GM18508 (cell line): ENCODE data around the gene MMP24.
"Not testable (repeated sequence)": the region's sequence is repeated elsewhere in the genome, so short reads cannot be mapped to it uniquely, and the experiment has no call there.

Source experiments
- ATAC-seq: cut with Tn5 transposase; IDR thresholded peaks from one replicate; pipeline ENCODE4 v1.9.1; 2021; ENCODE audit warnings: moderate number of reproducible peaks; ENCODE audit not compliant: insufficient read depth, unreplicated experiment

The MMP24 gene

DNA sequence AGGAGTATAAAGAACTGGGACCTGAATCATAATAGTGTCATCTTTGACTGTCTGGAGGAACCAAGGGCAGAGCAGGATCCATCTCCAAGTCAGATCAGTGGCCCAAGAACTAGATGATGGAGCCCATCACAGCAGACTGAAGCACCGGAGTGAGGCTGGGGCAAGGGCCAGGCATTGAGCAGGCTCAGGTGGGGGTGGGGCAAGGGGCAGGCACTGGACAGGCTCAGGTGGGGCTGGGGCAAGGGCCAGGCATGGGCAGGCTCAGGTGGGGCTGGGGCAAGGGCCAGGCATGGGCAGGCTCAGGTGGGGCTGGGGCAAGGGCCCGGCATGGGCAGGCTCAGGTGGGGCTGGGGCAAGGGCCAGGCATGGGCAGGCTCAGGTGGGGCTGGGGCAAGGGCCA, 26.1 kb downstream of the MMP24 start:
- ATAC-seq, result not testable (repeated sequence)

DNA sequence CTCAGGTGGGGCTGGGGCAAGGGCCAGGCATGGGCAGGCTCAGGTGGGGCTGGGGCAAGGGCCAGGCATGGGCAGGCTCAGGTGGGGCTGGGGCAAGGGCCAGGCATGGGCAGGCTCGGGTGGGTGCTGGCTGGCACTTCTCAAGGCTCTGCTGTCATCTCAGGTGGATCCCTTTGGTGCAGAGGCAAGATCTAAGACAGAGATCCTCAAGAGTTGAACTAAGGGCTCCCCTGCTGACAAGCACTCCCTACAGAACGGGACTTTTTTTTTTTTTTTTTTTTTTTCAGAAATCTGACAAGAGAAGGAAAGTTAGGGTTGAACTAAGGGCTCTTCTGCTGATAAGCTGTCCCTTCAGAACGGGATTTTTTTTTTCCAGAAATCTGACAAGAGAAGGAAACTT, 26.5 kb downstream of the MMP24 start:
- no peak for ATAC-seq

DNA sequence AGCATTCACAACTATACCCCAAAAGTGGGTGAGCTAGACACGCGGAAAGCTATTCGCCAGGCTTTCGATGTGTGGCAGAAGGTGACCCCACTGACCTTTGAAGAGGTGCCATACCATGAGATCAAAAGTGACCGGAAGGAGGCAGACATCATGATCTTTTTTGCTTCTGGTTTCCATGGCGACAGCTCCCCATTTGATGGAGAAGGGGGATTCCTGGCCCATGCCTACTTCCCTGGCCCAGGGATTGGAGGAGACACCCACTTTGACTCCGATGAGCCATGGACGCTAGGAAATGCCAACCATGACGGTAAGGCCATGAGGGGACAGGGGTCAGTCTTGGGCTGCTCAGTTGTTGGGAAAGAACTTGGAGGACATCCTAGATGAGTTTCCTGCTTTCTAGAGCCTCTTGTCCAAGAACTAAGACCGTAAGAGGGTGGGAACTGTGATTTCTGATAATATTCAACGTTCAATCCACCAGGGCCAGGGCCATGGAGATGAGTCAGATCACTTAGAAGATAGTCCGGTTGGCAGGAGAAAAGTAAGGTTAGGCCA, 28.0 kb downstream of the MMP24 start:
- no peak for ATAC-seq

DNA sequence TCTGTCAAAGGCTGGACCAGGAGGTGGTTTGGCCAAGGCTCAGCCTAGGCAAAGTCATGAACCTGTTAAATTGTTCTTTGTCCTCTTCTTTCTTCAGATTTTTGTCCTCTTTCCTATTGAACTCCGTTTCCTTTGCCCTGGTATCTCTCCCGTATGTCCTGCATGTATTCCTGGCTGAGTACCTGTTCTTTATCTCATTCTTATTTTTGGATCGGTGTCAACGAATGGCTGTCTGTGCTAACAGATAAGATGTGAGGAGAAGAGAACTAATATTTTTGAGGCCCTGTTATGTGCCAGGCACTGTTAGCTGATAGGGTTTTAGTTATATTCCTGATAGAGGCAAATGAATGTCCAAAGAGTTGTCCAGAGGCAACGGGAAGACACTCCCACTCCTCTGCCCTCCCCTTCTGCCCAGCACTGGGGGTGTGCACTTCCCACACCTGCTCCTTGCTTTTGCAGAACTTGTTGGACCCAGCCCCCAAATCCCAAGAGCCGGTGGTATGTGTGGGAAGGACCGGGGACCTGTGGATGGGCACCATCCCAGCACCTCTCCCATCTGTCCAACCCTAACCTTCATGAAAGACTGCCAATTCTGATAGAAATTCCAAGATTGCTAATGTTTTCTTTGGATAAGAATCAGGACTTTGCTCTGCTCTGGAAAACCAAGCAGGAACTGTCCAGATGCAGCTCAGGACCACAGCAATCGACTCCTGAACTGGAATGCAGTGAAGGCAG, 30.9 kb downstream of the MMP24 start:
- no peak for ATAC-seq

DNA sequence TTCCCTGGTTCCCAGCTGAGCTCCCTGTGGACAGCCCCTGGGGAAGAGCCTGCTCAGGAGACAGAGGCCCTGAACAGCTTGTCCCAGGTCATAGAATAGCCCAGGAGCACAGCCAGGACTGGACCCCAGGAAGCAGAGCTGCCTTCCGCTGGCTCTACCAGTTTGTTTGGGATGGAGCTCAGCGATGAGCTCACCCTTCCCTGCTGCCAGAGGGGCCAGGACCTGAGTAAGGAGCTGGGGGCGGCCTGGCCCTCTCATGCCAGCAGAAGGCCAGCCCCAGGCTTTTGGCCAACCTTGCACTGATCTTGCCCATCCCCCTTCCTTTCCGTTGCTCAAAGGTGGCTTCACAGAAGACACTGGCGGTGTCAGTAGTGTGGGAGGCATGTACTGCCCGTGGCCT, 33.9 kb downstream of the MMP24 start:
- ATAC-seq, result no peak

DNA sequence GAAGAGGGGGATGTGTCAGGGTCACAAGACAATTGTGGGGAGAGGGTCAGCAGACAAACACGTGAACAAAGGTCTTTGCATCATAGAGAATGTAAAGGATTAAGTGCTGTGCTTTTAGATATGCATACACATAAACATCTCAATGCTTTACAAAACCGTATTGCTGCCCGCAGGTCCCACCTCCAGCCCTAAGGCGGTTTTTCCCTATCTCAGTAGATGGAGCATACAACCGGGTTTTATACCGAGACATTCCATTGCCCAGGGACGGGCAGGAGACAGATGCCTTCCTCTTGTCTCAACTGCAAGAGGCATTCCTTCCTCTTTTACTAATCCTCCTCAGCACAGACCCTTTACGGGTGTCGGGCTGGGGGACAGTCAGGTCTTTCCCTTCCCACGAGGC, 35.8 kb downstream of the MMP24 start:
- not testable (repeated sequence) for ATAC-seq

DNA sequence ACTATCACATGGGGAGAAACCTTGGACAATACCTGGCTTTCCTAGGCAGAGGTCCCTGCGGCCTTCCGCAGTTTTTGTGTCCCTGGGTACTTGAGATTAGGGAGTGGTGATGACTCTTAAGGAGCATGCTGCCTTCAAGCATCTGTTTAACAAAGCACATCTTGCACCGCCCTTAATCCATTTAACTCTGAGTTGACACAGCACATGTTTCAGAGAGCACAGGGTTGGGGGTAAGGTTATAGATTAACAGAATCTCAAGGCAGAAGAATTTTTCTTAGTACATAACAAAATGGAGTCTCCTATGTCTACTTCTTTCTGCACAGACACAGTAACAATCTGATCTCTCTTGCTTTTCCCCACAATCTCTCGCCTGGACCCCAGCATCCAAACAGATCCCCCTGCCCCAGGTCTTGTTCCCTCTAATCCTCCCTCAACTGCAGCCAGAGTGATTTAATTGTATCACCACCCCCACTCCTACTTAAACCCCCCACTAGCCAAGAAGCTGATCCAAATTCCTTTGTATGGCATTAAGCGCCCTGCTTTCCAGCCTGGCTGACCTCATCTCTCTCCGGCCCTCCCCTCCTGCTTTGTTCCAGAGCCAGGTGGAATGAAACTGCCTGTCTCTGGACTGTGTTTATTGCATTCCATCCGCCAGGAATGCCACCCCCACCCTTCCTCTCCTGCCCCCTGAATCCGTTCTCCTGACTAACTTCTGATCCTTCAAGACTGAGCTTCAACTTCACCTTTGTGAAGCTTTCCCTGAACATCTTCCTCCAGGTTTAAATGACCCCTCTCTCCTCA, 36.4 kb downstream of the MMP24 start:
- not testable (repeated sequence) for ATAC-seq

DNA sequence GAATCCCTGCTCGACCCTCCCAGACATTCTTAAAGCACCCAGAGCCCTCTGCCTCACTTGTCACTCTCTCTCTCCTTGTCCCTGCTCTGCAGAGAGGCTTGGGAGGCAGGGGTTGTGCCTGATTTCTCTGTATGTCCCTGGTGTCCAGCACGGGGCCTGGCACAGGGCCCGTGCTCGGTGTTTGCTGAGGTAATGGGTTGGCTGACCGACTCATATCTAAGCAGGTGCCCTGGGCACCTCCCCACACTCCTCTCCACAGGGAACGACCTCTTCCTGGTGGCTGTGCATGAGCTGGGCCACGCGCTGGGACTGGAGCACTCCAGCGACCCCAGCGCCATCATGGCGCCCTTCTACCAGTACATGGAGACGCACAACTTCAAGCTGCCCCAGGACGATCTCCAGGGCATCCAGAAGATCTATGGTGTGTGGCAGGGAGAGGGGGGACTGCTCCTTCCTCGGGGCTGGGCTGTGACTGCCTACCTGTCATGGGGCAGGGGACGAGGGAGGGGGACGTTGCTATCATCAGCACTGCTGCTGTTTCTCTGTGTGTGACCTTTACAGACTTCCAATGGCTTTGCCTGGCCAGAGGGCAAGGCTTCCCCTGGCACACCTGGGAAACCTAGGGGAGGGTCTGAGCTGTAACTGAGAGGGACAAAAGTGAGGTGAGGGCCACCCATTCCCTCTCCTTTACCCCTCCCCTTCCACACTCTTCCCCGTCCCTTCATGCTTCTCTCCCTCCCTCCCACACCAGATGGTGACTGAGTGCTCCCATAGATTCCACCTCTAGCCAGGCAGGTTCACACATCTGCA, 37.2 kb downstream of the MMP24 start:
- ATAC-seq, result no peak

DNA sequence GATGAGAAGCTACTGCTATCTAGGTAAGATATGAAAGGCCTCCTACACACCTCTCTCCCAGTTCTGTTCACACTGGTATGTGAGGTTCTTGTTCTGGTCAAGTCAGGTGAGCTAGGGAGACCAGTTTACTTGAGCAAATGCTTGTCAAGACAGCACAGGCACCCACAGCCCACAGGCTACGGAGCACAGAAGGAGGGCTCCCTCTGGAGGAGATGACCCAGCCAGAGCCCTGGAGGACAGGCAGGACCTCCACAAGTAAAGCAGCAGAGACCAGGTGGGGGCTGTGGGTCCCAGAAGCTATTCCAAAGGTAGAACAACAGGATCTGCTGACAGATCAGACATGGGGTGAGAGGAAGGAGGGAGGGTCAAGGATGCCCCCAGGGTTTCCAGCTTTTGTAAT, 38.3 kb downstream of the MMP24 start:
- no peak for ATAC-seq

DNA sequence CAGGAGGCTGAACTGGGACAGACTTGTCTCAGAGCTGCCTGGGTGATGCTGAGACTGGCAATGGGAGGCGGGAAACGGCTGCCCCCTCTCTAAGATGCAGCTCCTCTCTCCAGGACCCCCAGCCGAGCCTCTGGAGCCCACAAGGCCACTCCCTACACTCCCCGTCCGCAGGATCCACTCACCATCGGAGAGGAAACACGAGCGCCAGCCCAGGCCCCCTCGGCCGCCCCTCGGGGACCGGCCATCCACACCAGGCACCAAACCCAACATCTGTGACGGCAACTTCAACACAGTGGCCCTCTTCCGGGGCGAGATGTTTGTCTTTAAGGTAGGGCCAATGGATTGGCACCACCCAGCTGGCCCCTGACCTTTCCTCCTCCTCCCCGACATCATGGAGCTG, 40.6 kb downstream of the MMP24 start:
- no peak for ATAC-seq

DNA sequence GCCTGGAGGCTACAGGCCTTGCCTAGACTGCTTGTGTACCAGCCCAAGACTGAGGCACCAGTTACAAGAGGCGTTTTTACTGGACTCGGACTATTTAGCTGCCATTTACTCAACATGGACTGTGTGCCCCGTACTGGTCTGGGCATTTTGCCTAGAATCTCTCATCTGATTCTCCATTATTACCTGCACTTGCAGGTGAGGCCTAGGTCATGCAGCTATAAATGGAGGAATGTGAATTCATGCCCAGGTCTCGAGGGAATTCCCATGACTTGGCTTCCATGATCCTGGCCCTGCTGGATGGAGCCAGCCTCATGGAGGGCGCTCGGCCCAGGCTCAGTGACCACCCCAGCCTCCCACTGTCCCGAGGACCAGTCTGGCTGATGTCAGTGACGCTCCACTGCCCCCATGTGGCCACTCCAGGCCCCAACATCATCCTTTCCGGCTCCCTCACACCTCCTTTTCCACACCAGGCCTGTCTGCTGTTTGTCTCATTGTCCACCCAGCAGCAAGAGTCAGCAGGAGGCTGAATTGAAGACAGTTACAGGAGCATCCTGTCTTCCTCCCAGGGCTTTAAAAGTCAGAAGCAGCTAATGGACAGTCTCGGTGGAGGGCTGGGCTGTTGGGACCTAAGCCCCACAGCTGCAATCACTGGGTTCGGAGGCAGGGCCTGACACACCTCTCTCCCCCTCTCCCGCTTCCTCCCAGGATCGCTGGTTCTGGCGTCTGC, 42.7 kb downstream of the MMP24 start:
- ATAC-seq, result no peak

DNA sequence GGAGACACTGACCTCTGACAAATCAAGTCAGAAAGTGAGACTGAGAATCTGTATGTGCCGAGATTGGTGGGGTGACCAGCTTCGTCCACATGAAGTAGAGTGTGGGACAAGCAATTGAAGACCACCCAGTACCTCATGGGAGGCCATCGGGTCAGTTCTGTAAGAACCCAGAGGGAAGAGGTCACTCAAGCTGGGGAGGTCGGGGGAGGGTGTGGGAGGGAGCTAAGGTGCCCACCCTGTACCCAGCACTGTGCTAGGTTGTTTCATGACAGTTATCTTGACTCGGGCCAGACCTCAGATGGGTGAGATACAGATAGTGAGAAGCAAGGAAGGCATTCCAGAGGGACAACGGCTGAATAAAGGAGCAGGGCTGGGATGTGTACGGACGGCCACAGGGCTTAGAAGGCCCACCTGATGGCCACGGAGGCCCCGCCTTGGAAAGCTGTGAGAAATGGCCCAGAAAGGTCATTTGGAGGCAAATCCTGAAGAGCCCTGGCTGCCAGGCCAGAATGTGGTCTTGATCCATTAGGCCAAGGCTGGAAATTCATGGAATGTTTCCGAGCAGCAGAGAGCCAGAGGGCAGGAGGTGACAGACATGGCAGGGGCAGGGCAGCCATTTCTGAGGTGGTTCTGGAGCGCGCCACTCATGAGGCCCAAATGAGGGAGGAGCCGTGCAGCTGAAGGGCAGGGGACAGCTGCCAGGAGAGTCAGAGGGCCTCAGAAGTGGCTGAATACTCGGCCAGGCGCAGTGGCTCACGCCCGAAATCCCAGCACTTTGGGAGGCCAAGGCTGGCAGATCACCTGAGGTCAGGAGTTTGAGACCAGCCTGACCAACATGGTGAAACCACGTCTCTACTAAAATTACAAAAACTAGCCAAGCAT, 43.8 kb downstream of the MMP24 start:
- no peak for ATAC-seq

DNA sequence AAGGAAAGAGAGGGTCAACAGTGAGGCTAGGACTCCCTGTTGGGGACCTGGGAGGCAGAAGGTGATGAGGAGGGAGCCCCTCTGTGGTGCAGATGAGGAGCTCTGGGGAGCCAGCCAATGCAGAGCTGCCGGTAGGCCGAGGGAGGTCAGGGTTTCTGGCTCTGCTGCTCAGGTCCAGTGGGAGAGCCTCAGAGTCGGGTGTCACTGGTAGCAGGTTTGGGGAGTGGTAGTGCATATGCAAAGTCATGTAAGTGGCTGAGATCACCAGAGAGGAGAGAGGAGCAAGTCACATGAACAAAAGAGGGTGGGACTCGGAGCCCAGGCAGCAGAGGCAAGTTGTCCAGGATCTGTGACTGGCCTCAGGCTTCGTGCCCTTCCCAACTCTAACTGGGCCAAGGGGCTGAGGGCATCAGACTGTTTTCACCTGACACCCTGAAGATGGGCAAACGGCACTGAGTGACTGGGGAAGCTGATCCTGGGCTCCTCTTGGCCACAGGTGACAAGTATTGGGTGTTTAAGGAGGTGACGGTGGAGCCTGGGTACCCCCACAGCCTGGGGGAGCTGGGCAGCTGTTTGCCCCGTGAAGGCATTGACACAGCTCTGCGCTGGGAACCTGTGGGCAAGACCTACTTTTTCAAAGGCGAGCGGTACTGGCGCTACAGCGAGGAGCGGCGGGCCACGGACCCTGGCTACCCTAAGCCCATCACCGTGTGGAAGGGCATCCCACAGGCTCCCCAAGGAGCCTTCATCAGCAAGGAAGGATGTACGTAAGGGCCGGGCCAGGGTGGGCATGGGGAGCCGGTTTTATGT, 44.8 kb downstream of the MMP24 start:
- no peak for ATAC-seq

DNA sequence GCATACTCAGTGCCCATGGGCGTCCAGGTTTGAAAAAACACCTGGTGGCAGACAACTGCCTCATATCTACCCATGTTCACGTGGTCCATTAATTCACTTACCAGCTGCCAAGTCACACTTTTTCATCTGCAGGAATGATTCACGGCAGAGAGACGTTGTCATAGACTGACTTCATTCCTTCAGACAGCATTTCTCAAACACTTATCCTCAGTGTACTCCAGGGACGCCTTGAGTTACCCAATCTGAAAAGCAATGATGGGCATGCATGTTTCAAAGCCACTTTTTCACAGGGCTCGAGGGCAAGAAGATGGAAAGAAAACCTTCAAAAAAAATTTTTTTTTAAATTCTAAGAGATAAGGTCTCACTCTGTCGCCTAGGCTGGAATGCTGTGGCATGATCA, 45.4 kb downstream of the MMP24 start:
- ATAC-seq, result no peak

DNA sequence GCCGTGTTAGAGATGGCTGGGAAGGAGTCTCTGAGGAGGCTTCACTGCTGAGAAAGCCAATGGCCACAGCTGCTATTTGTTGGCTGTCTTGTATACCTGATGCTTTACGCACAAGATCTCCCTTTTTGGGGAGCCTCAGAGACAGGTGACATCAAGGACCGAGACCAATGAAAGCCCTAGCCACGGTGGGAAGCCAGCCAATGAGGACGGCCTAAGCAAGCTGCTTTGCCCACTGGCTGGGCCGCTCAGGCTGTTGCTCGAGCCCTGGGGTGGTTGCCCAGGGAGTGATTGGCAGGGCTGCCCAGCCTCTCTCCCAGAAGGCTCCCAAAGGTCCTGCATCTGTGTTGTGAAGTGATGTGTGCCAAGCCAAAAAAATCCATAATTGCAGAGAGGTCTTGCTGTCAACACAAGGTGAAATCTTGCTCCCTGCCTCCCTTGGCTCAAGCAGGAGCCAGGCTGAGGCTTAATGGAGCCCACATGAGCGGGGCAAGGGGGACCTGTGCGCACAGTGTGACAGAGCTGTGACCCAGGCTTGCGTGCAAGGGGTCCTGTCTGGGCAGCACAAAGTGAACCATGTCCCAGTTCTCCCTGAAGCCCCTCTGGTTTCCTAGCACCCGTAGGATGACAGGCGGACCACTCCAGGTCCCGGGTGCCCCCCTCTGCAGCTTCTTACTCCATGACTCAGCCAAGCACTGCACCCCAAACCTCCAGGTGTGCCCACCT, 47.1 kb downstream of the MMP24 start:
- ATAC-seq, result no peak

DNA sequence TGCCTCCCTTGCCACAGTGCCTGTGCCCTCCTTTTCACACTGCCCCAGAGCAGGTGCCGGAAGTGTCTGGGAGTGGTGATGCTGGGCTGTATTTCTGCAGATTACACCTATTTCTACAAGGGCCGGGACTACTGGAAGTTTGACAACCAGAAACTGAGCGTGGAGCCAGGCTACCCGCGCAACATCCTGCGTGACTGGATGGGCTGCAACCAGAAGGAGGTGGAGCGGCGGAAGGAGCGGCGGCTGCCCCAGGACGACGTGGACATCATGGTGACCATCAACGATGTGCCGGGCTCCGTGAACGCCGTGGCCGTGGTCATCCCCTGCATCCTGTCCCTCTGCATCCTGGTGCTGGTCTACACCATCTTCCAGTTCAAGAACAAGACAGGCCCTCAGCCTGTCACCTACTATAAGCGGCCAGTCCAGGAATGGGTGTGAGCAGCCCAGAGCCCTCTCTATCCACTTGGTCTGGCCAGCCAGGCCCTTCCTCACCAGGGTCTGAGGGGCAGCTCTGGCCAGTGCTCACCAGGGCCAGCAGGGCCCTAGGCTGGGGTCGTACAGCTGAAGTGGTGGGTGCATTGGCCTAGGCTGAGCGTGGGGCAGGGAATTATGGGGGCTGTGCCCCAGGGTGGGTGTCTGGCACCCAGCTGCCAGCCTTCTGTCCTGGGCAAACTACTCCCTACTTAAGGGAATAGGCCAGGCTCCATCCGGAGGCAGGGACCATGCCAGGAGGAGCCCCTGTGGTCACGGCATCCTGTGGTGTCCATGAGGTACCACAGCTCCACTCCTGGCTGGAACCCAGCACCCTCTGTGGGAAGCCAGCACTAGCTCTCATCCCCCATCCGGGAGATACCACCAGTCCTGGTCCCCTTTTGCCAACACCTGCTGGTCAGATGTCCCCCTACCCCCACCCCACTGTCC, 47.9 kb downstream of the MMP24 start:
- no peak for ATAC-seq
